Inflammatory macrophage treated with lipopolysaccharide for 4 hours (primary cell): Measurements from ENCODE around the gene RBFOX2.
A peak's percentile ranks its signal among the peaks of the same experiment; 100 is the strongest.

Source experiments
- DNase-seq: peaks from one replicate; pipeline ENCODE4 v3.0.0-alpha.2; 2020

RBFOX2 gene

GRCh38 chr22:35852076-35852475 is 176.5 kb downstream of the RBFOX2 start:
- DNase-seq = no peak

- no peak for DNase-seq
Observed at GRCh38 chr22:35850831-35851230, 177.8 kb downstream of the RBFOX2 start.

GRCh38 chr22:35846804-35847203 is 181.8 kb downstream of the RBFOX2 start:
- no peak for DNase-seq

- DNase-seq = no peak
Observed at GRCh38 chr22:35844886-35845285, 183.7 kb downstream of the RBFOX2 start.

GRCh38 chr22:35842954-35843353 is 185.7 kb downstream of the RBFOX2 start:
- DNase-seq = peak; percentile 30

GRCh38 chr22:35842519-35842913 is 186.1 kb downstream of the RBFOX2 start:
- DNase-seq = no peak

- no peak for DNase-seq
Observed at GRCh38 chr22:35841907-35842518, 186.6 kb downstream of the RBFOX2 start.

GRCh38 chr22:35840302-35840739 is 188.3 kb downstream of the RBFOX2 start:
- peak; percentile 10 for DNase-seq

GRCh38 chr22:35839841-35840301 is 188.8 kb downstream of the RBFOX2 start:
- DNase-seq = no peak

GRCh38 chr22:35838855-35839576 is 189.6 kb downstream of the RBFOX2 start:
- DNase-seq = peak; percentile 53

- no peak for DNase-seq
Observed at GRCh38 chr22:35837101-35837727, 191.4 kb downstream of the RBFOX2 start.

- DNase-seq = no peak
Observed at GRCh38 chr22:35835998-35836691, 192.5 kb downstream of the RBFOX2 start.

- DNase-seq = peak; percentile 46
Observed at GRCh38 chr22:35835267-35835997, 193.2 kb downstream of the RBFOX2 start.

- DNase-seq = peak; percentile 36
Observed at GRCh38 chr22:35834061-35834460, 194.6 kb downstream of the RBFOX2 start.

GRCh38 chr22:35830305-35830704 is 198.3 kb downstream of the RBFOX2 start:
- no peak for DNase-seq

GRCh38 chr22:35824256-35824655 is 204.4 kb downstream of the RBFOX2 start:
- no peak for DNase-seq

GRCh38 chr22:35821654-35822053 is 207.0 kb downstream of the RBFOX2 start:
- no peak for DNase-seq

GRCh38 chr22:35819421-35819820 is 209.2 kb downstream of the RBFOX2 start:
- DNase-seq = no peak

- DNase-seq = no peak
Observed at GRCh38 chr22:35818897-35819296, 209.7 kb downstream of the RBFOX2 start.

GRCh38 chr22:35812600-35812999 is 216.0 kb downstream of the RBFOX2 start:
- no peak for DNase-seq

- DNase-seq = no peak
Observed at GRCh38 chr22:35811670-35812069, 217.0 kb downstream of the RBFOX2 start.

GRCh38 chr22:35809816-35810215 is 218.8 kb downstream of the RBFOX2 start:
- no peak for DNase-seq

- no peak for DNase-seq
Observed at GRCh38 chr22:35808377-35808776, 220.2 kb downstream of the RBFOX2 start.
